ENCODE data around the gene RSRC2. TPM values are rescaled to one million over a fixed set of nuclear protein-coding genes. Genes with fewer than 3 reads are reported as not detected.
"Not testable (repeated sequence)": the region's sequence is repeated elsewhere in the genome, so short reads cannot be mapped to it uniquely, and the experiment has no call there.

Gene RSRC2
- total RNA-seq, 1 experiment from 2014 or later, result 87.3 TPM

- POLR2A ChIA-PET (ENCODE audit: unreplicated experiment), result no interaction called here
These were observed 34.7 kb downstream of the RSRC2 start for GRCh38 chr12:122491991-122492390.

GRCh38 chr12:122489038-122489437 lies 37.7 kb downstream of the RSRC2 start:
- H3K9me2 ChIP-seq (replicated peaks; ENCODE audit: low read length), result no peaks in the 10 kb centered on the region
- H3K79me2 ChIP-seq (ENCODE audit: low read length), result peaks cover 11% of the 10 kb centered on the region; the same call in 1 of the 2 replicates
- TF ChIP-seq EZH2 (IDR thresholded peaks at IDR 0.05; ENCODE audit: low read length, unreplicated experiment), result no peak
- no peak for TF ChIP-seq CTCF (conservative IDR thresholded peaks at IDR 0.05; ENCODE audit: low read depth, low read length)
- TF ChIP-seq EZH2phosphoT487 (IDR thresholded peaks at IDR 0.05; ENCODE audit: borderline replicate concordance, low read length), result no peak
- no peak for ATAC-seq
- DNase-seq, result no peak
- H3K9ac ChIP-seq (ENCODE audit: low read length), result no peak overlapping the region
- H3F3A ChIP-seq (ENCODE audit: low read length, unreplicated experiment), result no peaks in the 10 kb centered on the region
- H3K27me3 ChIP-seq (ENCODE audit: low read length), result no peaks in the 10 kb centered on the region
- no peak overlapping the region for H2AFZ ChIP-seq (ENCODE audit: low read length)
- POLR2A ChIA-PET (ENCODE audit: unreplicated experiment), result interaction anchor here (1.5 kb wide), 1 partner anchor 11 kb away, joined by 4 read pairs; the partner anchor contains the start of gene ZCCHC8
- H3K4me1 ChIP-seq (ENCODE audit: insufficient read depth, low read length), result no peaks in the 10 kb centered on the region
- H3K4me2 ChIP-seq (ENCODE audit: low read length), result no peak overlapping the region
- CTCF ChIA-PET, result no interaction called here
- BruUV-seq (replicated peaks), result no TSS peak
- H4K20me1 ChIP-seq (ENCODE audit: low read length), result no peaks in the 10 kb centered on the region
- no peaks in the 10 kb centered on the region for H3K9me3 ChIP-seq (ENCODE audit: low read length)
- intact Hi-C loops (cut with micrococcal nuclease), result no loop called here
- no peak overlapping the region for H3K27ac ChIP-seq (ENCODE audit: low read length)
- H3K36me3 ChIP-seq (ENCODE audit: low read depth, low read length), result peaks cover 67% of the 10 kb centered on the region
- no peak overlapping the region for H3K4me3 ChIP-seq (ENCODE audit: low read length)

More at GRCh38 chr12:122491991-122492390, 34.7 kb downstream of the RSRC2 start:
- Histone ChIP-seq H3K9me3 (ENCODE audit: low read length) (no peaks in the 10 kb centered on the region), H3F3A (ENCODE audit: low read length, unreplicated experiment) (no peaks in the 10 kb centered on the region), H3K4me1 (ENCODE audit: insufficient read depth, low read length) (no peaks in the 10 kb centered on the region), H3K4me3 (ENCODE audit: low read length) (no peak overlapping the region), H4K20me1 (ENCODE audit: low read length) (no peaks in the 10 kb centered on the region), H3K27me3 (ENCODE audit: low read length) (no peaks in the 10 kb centered on the region), H3K9me2 (replicated peaks; ENCODE audit: low read length) (no peaks in the 10 kb centered on the region), H3K36me3 (ENCODE audit: low read depth, low read length) (peaks cover 57% of the 10 kb centered on the region), H3K4me2 (ENCODE audit: low read length) (no peak overlapping the region), H3K9ac (ENCODE audit: low read length) (no peak overlapping the region), H3K79me2 (ENCODE audit: low read length) (peaks cover 32% of the 10 kb centered on the region), H2AFZ (ENCODE audit: low read length) (no peak overlapping the region), H3K27ac (ENCODE audit: low read length) (no peak overlapping the region)
- CTCF ChIA-PET, result no interaction called here
- DNase-seq (no peak), ATAC-seq (no peak)
- intact Hi-C loops (cut with micrococcal nuclease), result no loop called here
- TF ChIP-seq EZH2 (IDR thresholded peaks at IDR 0.05; ENCODE audit: low read length, unreplicated experiment), result no peak
- TF ChIP-seq CTCF (conservative IDR thresholded peaks at IDR 0.05; ENCODE audit: low read depth, low read length), result no peak
- no peak for TF ChIP-seq EZH2phosphoT487 (IDR thresholded peaks at IDR 0.05; ENCODE audit: borderline replicate concordance, low read length)
- BruUV-seq (replicated peaks), result no TSS peak

- H4K20me1 ChIP-seq (ENCODE audit: low read length); POLR2A ChIA-PET (ENCODE audit: unreplicated experiment); H2AFZ ChIP-seq (ENCODE audit: low read length); H3K79me2 ChIP-seq (ENCODE audit: low read length); H3K4me3 ChIP-seq (ENCODE audit: low read length); H3K4me1 ChIP-seq (ENCODE audit: insufficient read depth, low read length); H3K9me3 ChIP-seq (ENCODE audit: low read length); H3K4me2 ChIP-seq (ENCODE audit: low read length); H3K9me2 ChIP-seq (replicated peaks; ENCODE audit: low read length); ATAC-seq; H3F3A ChIP-seq (ENCODE audit: low read length, unreplicated experiment); H3K9ac ChIP-seq (ENCODE audit: low read length); H3K27ac ChIP-seq (ENCODE audit: low read length); H3K27me3 ChIP-seq (ENCODE audit: low read length); BruUV-seq (replicated peaks); DNase-seq; intact Hi-C loops (cut with micrococcal nuclease): not testable (repeated sequence)
- peaks cover 75% of the 10 kb centered on the region for H3K36me3 ChIP-seq (ENCODE audit: low read depth, low read length)
- CTCF ChIA-PET, result interaction anchor here (0.7 kb wide), 1 partner anchor 272 kb away, joined by 4 read pairs; no protein-coding TSS in a partner anchor
These were observed 38.9 kb downstream of the RSRC2 start for GRCh38 chr12:122487807-122488206.

Data from PC-3 (cell line).